Hindlimb muscle (tissue), 1 donor: ENCODE results near the gene VPS16. TPM values are rescaled to one million over a fixed set of nuclear protein-coding genes. Genes with fewer than 3 reads are reported as not detected.
"Not testable (repeated sequence)": the region's sequence is repeated elsewhere in the genome, so short reads cannot be mapped to it uniquely, and the experiment has no call there.

Experiments used
- DNase-seq: peaks from one replicate; pipeline ENCODE4 v3.0.0-alpha.2; 2013
- polyA plus RNA-seq: library from polyadenylated mRNA; unstranded; fragments of 120-200 nt; gene quantifications from one replicate; pipeline ENCODE4 v1.2.1, GENCODE V29; 2013; ENCODE audit not compliant: insufficient read length

The VPS16 gene
- polyA plus RNA-seq, 1 donor: 24.7 TPM

GRCh38 chr20:2871661-2872458 is 31.3 kb downstream of the VPS16 start:
- no peak for DNase-seq

GRCh38 chr20:2872459-2873009 is 32.0 kb downstream of the VPS16 start:
- DNase-seq: peak; percentile 56

GRCh38 chr20:2873010-2873746 is 32.6 kb downstream of the VPS16 start, which contains the start of gene PTPRA:
Gene PTPRA (plus strand): TSS chr20:2873481. CDS start chr20:2964278, 90,797 bp downstream.
- DNase-seq: peak; percentile 95

- DNase-seq: peak; percentile 66
Measured at GRCh38 chr20:2873747-2874041, 33.1 kb downstream of the VPS16 start.

- no peak for DNase-seq
Measured at GRCh38 chr20:2874456-2874855, 33.9 kb downstream of the VPS16 start.

GRCh38 chr20:2875690-2876203 is 35.2 kb downstream of the VPS16 start:
- no peak for DNase-seq

- DNase-seq: no peak
Measured at GRCh38 chr20:2878515-2878914, 38.0 kb downstream of the VPS16 start.

GRCh38 chr20:2879146-2879545 is 38.6 kb downstream of the VPS16 start:
- peak; percentile 46 for DNase-seq

GRCh38 chr20:2880650-2881049 is 40.1 kb downstream of the VPS16 start:
- no peak for DNase-seq

- DNase-seq: no peak
Measured at GRCh38 chr20:2883726-2884637, 43.4 kb downstream of the VPS16 start.

- no peak for DNase-seq
Measured at GRCh38 chr20:2887715-2888114, 47.2 kb downstream of the VPS16 start.

- no peak for DNase-seq
Measured at GRCh38 chr20:2888224-2888955, 47.8 kb downstream of the VPS16 start.

GRCh38 chr20:2889209-2889608 is 48.7 kb downstream of the VPS16 start:
- no peak for DNase-seq

GRCh38 chr20:2889797-2890196 is 49.3 kb downstream of the VPS16 start:
- DNase-seq: no peak

GRCh38 chr20:2890742-2891141 is 50.2 kb downstream of the VPS16 start:
- DNase-seq: no peak

GRCh38 chr20:2891343-2891742 is 50.8 kb downstream of the VPS16 start:
- DNase-seq: no peak

GRCh38 chr20:2892376-2892775 is 51.8 kb downstream of the VPS16 start:
- no peak for DNase-seq

- DNase-seq: no peak
Measured at GRCh38 chr20:2894221-2894620, 53.7 kb downstream of the VPS16 start.

- DNase-seq: not testable (repeated sequence)
Measured at GRCh38 chr20:2895154-2895553, 54.6 kb downstream of the VPS16 start.

- no peak for DNase-seq
Measured at GRCh38 chr20:2899243-2899642, 58.7 kb downstream of the VPS16 start.

- DNase-seq: no peak
Measured at GRCh38 chr20:2900845-2901592, 60.5 kb downstream of the VPS16 start.
